Uterus (tissue), 2 donors: ENCODE results near the gene NOTCH2.
"Not testable (repeated sequence)": the region's sequence is repeated elsewhere in the genome, so short reads cannot be mapped to it uniquely, and the experiment has no call there.

ENCODE experiments used
- POLR2A ChIP-seq, 2 donors: fragments of 450-650 bp; IDR thresholded peaks; one replicate each; pipeline ENCODE4 v1.6.1; 2016; ENCODE audit warnings: antibody characterized with exemption in 2 of 2, mild to moderate bottlenecking in 1 of 2, moderate library complexity in 1 of 2
- TF ChIP-seq, protein P1 (sequence below), 4 experiments: fragments of 200-600 bp in 2 of 4; fragments of 450-650 bp in 2 of 4; sonication (generic) in 2 of 4; IDR thresholded peaks; one replicate each; pipeline ENCODE4 v1.5.1; 2016 to 2019; ENCODE audit warnings: antibody characterized with exemption in 4 of 4, mild to moderate bottlenecking in 2 of 4, moderate library complexity in 1 of 4

DNA sequence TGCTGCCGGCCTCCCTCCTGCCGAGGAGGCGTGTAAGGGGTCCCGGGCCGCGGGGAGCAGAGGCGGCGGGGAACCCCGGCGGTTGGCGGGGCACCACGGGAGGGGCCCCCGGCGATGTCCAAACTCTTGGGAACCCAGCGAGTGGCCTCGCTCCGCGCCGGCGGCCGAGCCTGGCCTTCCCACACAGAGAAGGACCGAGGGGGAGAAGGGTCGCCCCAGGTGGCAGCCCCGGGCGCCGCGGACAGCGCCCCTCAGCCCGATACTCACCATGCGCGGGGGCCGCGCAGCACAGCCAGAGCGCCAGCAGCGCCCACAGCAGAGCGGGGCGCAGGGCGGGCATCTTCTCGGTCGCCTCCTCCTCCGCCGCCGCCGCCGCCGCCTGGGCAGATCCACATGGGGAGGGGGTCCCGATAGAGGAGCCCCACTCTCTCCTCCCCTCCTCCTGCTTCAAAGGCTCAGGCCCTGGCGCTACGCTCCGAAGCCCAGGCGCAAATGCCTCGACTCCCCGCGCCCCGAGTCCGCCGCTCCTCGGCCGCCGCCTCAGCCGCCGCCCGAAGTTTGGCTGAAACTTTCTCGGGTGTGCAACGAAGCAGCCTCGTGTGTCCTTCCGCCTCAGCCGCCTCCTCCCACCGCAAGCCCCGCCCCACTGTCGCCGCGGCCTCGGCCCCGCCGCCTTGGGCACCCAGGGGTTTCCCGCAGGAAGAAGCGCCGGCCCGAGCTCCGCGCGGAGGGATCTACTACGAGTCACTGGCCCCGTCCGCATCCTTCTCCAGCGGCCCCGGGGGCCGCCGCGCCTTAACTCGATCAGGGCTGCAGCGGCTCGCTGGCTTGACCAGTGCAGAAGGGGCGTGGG is at the start of gene NOTCH2:
- peak; percentile 34 to 45 for TF ChIP-seq POLR2A (IDR thresholded peaks at IDR 0.05)
- TF ChIP-seq, protein P1, sequence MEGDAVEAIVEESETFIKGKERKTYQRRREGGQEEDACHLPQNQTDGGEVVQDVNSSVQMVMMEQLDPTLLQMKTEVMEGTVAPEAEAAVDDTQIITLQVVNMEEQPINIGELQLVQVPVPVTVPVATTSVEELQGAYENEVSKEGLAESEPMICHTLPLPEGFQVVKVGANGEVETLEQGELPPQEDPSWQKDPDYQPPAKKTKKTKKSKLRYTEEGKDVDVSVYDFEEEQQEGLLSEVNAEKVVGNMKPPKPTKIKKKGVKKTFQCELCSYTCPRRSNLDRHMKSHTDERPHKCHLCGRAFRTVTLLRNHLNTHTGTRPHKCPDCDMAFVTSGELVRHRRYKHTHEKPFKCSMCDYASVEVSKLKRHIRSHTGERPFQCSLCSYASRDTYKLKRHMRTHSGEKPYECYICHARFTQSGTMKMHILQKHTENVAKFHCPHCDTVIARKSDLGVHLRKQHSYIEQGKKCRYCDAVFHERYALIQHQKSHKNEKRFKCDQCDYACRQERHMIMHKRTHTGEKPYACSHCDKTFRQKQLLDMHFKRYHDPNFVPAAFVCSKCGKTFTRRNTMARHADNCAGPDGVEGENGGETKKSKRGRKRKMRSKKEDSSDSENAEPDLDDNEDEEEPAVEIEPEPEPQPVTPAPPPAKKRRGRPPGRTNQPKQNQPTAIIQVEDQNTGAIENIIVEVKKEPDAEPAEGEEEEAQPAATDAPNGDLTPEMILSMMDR (IDR thresholded peaks at IDR 0.05): not testable (repeated sequence)
